ENCODE measurements around the gene WTAP. TPM values are rescaled to one million over a fixed set of nuclear protein-coding genes. Genes with fewer than 3 reads are reported as not detected.

The WTAP gene
- total RNA-seq, 1 donor from 2014 or later: 115 TPM

DNA sequence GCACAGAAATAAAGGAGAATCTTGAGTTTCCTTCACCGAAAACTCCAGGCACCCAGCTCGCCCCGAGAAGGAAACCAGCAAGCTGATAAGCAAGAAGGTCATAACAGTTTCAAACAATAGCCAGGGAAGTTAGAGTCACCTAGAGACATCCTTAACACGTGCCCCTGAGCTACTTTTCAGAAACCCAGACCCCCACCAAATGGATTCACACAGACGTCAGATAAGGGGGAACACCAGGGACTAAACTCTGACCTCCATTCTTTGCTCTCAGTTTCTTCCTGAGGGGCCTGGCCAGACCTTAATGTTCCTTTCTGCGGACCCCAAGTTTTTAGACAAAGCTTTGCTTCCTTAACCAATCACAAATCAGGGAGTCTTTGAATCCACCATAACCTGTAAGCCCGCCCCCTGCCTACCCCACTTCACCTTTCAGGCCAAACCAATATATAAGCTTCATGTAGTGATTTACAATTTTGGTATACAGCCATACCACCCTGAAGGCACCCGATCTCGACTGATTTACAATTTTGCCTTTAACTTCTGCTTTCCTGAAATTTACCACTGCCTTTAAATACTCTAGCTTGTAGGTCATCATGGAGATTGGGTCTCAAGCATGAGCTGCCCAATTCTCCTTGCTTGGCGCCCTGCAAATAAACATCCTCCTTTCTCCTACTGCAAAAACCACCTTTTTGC lies 46.0 kb upstream of the WTAP start:
- DNase-seq (ENCODE audit: low read depth): no peak
- no peak for FAIRE-seq
- TF ChIP-seq CTCF (IDR thresholded peaks at IDR 0.05; ENCODE audit: insufficient read depth, low read length, severe bottlenecking): no peak
- Histone ChIP-seq H3K27me3 (ENCODE audit: control insufficient read depth, insufficient read depth, low read length) (no peaks in the 10 kb centered on the region), H3K36me3 (ENCODE audit: control insufficient read depth, insufficient read depth, low read length) (peaks cover 3% of the 10 kb centered on the region), H3K4me3 (ENCODE audit: low read depth, low read length) (no peak overlapping the region)

DNA sequence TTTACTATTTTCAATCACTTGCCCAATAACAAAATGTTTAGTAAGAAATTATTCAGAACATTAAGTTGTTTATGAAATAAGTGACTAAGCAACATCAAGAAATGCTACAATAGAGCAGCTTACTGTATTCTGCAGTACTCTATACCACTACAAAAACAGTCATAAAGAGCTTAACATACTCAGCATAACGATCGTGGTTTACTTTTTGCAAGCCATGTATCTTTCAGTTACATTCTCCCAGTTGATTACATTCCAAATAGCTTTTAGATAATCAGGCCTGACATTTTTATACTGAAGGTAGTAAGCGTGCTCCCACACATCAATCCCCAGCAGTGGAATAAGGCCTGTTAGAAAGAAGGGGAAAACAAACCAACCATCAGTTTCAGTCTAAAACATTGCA lies 45.0 kb upstream of the WTAP start:
- DNase-seq (ENCODE audit: low read depth): no peak
- peaks cover 5% of the 10 kb centered on the region for H3K36me3 ChIP-seq (ENCODE audit: control insufficient read depth, insufficient read depth, low read length)
- no peak overlapping the region for H3K4me3 ChIP-seq (ENCODE audit: low read depth, low read length)
- no peaks in the 10 kb centered on the region for H3K27me3 ChIP-seq (ENCODE audit: control insufficient read depth, insufficient read depth, low read length)
- TF ChIP-seq CTCF (IDR thresholded peaks at IDR 0.05; ENCODE audit: insufficient read depth, low read length, severe bottlenecking): no peak
- no peak for FAIRE-seq

DNA sequence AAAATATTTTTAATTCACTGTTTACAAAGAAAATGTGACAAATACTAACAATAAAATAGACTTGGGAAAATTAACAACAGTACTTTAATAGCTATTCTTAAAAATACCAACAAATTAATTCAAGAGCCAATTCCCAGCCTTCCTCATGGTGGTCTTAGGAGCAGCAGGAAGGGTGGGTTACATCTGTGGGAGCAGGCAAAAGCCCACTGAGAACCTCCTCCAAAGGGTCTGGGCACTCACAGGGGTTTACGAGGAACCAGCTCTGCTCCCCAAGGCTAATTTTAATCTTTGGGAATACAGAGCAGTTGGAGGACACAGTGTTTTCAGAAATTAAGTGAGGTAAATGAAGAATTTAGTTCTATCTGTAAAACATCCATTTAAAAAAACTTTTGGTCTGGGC lies 44.5 kb upstream of the WTAP start:
- no peak overlapping the region for H3K4me3 ChIP-seq (ENCODE audit: low read depth, low read length)
- DNase-seq (ENCODE audit: low read depth): no peak
- TF ChIP-seq CTCF (IDR thresholded peaks at IDR 0.05; ENCODE audit: insufficient read depth, low read length, severe bottlenecking): no peak
- no peaks in the 10 kb centered on the region for H3K27me3 ChIP-seq (ENCODE audit: control insufficient read depth, insufficient read depth, low read length)
- FAIRE-seq: no peak
- H3K36me3 ChIP-seq (ENCODE audit: control insufficient read depth, insufficient read depth, low read length): peaks cover 5% of the 10 kb centered on the region

DNA sequence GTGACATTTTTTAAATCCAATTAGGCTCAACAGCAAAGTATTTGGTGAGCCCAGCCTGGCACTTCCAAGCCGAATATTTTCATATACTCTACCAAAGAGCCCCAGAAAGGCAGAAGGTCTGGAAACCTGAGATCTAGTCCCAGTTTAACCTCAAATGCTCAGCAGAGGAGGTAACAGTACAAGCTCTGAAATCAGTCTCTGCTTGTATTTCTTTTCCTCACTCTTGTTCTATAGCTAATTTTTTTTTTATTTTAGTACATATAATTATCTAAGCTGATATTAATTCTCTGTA lies 43.3 kb upstream of the WTAP start:
- no peak for TF ChIP-seq CTCF (IDR thresholded peaks at IDR 0.05; ENCODE audit: insufficient read depth, low read length, severe bottlenecking)
- H3K4me3 ChIP-seq (ENCODE audit: low read depth, low read length): no peak overlapping the region
- no peaks in the 10 kb centered on the region for H3K27me3 ChIP-seq (ENCODE audit: control insufficient read depth, insufficient read depth, low read length)
- peaks cover 6% of the 10 kb centered on the region for H3K36me3 ChIP-seq (ENCODE audit: control insufficient read depth, insufficient read depth, low read length)
- DNase-seq (ENCODE audit: low read depth) (no peak), FAIRE-seq (no peak)

GRCh38 chr6:159686040-159686439 lies 41.3 kb upstream of the WTAP start:
- FAIRE-seq (no peak), DNase-seq (ENCODE audit: low read depth) (no peak)
- TF ChIP-seq CTCF (IDR thresholded peaks at IDR 0.05; ENCODE audit: insufficient read depth, low read length, severe bottlenecking): no peak
- peaks cover 7% of the 10 kb centered on the region for H3K36me3 ChIP-seq (ENCODE audit: control insufficient read depth, insufficient read depth, low read length)
- no peak overlapping the region for H3K4me3 ChIP-seq (ENCODE audit: low read depth, low read length)
- H3K27me3 ChIP-seq (ENCODE audit: control insufficient read depth, insufficient read depth, low read length): no peaks in the 10 kb centered on the region

DNA sequence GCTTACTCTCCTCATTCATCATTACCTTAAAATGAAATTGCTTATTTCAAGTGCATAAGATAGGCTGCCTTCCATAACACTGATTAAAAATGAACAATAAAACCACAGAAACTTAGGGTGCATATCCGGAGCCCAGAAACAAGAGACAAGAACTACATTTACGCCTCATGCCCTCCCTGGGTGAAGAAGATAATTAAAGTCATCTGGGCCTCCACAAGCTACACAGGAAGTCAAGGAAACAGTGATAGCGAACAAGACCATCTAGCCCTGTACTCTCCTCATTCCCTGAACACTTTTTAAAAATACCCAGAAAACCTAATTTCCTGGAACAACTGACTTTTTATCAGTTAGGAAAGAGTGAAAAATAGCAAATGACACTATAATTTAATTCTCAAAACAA lies 40.6 kb upstream of the WTAP start:
- TF ChIP-seq CTCF (IDR thresholded peaks at IDR 0.05; ENCODE audit: insufficient read depth, low read length, severe bottlenecking): no peak
- DNase-seq (ENCODE audit: low read depth): no peak
- H3K36me3 ChIP-seq (ENCODE audit: control insufficient read depth, insufficient read depth, low read length): peaks cover 7% of the 10 kb centered on the region
- no peak for FAIRE-seq
- H3K27me3 ChIP-seq (ENCODE audit: control insufficient read depth, insufficient read depth, low read length): no peaks in the 10 kb centered on the region
- H3K4me3 ChIP-seq (ENCODE audit: low read depth, low read length): no peak overlapping the region

All from bronchial epithelial cell (primary cell).